Posterior cingulate gyrus (tissue), 11 donors: ENCODE measurements around the gene GDAP2.

Experiments
- DNase-seq, 10 donors: peaks; one replicate each; pipeline versions ENCODE4 v3.0.0 to v3.0.0-alpha.2; 2020 to 2021; ENCODE audit warnings: mixed read lengths in 3 of 10
- intact Hi-C: fragments of 100-400 bp; cut with DNase I; formaldehyde crosslinking; loops from one replicate; pipeline ENCODE4 v1.15.1; 2023

GDAP2 gene

DNA sequence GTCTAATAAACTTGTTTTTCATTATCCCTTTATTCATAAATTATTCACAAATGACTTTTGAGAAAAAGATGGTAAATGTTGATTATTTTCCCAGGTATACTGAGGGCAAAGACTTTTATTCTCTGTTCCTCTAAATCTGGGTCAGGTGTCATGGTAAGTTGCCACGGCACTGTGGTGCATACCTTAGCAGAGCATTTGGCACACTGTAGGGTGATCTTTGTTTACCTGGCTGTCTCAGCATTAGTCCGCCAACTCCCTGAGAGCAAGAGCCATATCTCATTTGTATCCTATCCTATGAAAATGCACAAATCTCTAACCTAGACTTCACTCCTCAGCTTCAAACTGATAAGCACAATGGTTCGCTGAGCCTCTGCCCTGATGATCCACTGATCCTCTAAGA, 24.9 kb downstream of the GDAP2 start:
- no peak for DNase-seq
- intact Hi-C loops: no loop called here

DNA sequence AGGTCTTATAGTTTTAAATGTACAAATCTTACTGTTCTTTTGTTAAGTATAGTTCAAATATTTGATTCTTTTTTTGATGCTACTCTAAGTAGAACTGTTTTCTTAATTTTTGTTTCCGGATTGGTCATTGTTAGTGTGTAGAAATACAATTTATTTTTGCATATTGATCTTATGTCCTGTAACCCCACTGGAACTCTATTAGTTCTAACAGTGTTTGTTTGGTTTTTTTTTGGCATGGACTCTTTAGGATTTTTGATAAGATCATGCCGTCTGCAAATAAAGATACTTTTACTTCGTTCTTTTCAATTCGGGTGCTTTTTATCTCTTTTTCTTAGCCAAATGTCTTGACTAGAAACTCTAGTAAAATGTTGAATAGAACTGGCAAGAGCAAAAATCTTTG, 26.5 kb downstream of the GDAP2 start:
- intact Hi-C loops: no loop called here

DNA sequence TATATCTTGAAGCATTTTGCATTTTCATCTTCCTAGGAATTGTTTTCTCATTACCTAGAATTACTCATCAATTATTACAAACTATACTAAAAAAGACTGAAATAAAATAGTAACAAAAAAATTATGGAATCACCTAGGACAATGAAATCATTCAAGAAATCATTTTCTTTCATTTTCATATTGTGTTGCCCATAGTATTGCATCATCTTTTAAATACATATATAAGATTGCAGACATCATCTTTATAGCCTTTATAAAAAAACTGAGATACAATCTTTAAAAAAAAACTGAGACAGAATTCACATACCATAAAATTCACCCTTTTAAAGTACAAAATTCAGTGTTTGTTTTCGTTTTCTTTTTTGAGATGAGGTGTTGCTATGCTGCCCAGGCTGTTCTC, 29.6 kb downstream of the GDAP2 start:
- no peak for DNase-seq
- intact Hi-C loops: loop anchor here (5.0 to 10.0 kb wide), 2 partner anchors 142 to 385 kb away; no protein-coding TSS in a partner anchor

More for the DNA sequence above, 26.5 kb downstream of the GDAP2 start:
- DNase-seq: no peak

DNA sequence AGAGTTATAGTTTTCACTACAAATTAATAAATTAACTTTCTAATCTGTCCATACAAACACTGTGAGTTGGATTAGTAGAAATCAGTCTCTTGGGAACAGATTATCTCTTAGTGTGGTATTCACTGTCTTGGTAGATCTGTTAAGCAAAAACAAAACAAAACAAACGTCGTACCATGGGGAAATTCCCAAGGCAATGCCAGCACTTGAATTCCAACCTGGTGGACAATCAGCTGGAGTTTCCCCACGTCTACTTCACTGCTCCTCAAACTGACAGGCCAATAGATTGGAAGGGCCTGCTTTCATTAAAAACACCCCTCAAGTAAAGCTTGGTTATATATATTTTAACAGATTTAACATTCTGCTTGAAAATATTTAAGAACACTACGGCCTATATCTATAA, 31.9 kb downstream of the GDAP2 start:
- intact Hi-C loops: loop anchor here (5.0 to 10.0 kb wide), 2 partner anchors 140 to 383 kb away; no protein-coding TSS in a partner anchor
- no peak for DNase-seq

DNA sequence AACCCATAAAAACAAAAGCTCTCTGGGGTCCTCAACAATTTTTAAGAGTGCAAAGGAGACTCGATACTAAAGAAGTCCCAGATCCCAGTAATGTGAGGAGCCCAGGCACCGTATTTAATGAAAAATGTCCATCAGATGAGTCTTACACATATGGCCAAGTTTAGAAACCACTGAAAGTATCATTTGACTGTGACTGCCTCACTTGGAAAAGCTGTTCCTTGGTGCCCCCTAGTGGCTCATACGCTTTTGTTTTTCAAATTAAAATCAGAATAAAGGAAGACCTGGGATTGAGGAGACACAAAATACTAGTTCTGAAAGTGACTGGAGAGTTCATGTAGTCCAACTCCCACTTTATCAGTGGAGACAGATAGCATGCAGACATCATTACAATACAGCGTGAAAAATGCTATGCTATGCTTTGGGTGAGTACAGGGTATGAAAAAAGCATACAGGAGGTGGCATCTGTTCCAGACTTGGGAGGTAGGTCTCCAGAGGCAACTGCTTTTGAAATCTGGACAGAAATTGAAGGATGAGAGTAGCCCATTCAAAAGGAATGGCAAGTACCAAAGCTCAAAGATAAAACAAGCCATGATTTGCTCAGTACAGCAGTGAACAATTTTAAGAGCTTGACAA, 33.8 kb downstream of the GDAP2 start:
- peak in 6 of 10 donors; percentile 33 to 76 (median 46) for DNase-seq
- intact Hi-C loops: loop anchor here (5.0 to 10.0 kb wide), 2 partner anchors 138 to 381 kb away; no protein-coding TSS in a partner anchor

DNA sequence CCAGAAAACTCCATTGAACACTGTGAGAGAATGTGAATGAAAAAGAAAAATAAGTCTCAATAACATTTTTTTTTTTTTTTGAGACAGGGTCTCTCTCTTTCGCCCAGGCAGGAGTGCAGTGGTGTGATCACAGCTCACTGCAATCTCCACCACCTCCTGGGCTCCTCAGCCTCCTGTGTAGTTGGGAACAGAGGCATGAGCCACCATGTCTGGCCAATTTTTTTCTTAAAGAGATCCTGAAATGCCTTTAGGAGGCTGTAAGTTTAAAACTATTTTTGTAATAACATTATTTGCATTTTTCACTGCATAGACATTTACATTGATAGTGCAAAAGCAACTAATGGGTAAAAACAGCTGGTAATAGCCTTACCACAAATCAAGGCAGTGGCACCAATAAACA, 35.3 kb downstream of the GDAP2 start:
- intact Hi-C loops: loop anchor here (10.0 kb wide), 1 partner anchor 379 kb away; no protein-coding TSS in a partner anchor
- no peak for DNase-seq

DNA sequence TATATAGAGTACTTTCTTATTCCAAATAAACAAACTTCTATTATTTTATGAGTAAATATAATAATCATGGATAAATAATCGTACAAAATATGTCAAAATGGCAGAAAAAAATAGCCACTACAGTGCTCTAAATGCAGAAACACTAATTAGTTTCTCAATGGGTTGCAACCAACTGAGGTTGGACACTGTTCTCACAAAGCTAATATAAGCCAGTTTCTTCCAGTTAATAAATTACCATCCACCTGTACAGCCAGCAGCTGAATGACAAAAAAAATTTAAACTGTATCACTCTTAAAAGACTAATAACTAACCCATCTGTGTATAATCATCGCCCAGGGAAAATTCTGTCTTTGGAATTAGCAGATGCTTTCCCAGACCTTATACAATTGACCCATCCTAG, 36.9 kb downstream of the GDAP2 start:
- intact Hi-C loops: loop anchor here (10.0 kb wide), 1 partner anchor 378 kb away; no protein-coding TSS in a partner anchor
- no peak for DNase-seq

DNA sequence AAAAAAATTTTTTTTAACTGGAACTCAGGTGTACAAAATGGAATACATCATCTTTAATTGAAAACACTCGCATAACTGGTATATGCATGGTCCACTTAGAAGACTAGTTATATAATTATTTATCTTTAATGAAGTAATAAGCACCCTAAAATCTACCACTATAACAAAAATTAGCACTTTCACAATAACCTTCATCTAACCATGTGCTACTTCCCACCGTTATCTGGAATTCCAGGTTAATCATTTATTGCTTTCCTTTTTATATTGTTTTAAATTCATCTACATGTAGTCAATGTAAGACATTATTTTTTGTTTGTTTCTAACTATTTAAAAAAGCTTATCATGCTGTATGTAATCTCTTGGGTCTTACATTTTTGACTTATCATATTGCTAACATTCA, 39.0 kb downstream of the GDAP2 start:
- DNase-seq: no peak
- intact Hi-C loops: loop anchor here (10.0 kb wide), 1 partner anchor 376 kb away; no protein-coding TSS in a partner anchor

DNA sequence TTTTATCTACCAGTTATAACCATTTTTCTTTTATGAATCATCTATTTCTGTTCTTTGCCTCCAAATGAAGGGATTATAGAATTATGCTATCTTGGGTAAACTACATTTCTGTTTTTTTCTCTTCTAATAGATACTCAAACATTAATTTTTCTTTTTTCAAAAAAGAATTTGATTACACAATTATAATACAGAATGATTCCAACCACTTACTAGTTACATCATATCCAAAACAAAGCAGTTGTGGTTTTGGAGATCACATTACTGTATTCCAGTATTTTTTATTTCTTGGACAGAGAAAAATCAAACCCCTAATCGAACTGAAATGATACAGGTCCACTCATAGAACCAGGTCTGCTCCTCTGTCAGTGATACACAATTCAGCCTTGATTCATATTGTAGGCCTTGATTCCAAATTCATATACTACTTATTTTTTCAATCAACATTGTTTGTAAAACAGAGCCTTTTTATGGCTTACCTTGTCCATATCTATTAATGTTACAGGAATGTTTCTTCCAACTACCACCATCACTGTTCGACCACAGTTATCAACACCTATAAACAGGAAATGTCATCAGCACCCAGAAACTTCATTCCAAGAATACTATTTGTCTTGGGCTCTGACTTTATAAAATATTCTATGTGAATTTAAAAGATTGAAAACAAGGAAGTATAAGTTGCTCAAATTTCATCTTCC, 43.2 kb downstream of the GDAP2 start:
- no peak for DNase-seq
- intact Hi-C loops: no loop called here

DNA sequence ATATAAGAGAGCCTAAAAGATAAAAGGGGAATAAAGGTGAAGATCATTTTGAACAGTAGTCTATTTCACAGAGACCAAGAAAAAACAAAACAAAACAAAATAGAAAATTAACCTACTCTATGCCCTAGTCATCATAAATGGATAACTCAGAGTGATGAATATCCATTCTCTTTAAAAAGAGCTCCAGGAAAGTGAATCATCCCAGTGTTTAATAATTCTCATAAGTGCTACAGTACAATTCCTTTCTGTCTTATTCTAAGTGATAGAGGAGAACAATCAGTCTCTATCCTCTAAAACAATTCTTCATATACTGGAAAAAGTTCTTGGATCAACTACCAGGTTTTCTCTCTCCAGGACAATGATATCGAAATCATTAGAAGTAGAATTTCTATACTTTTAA, 45.8 kb downstream of the GDAP2 start:
- intact Hi-C loops: no loop called here
- DNase-seq: no peak

DNA sequence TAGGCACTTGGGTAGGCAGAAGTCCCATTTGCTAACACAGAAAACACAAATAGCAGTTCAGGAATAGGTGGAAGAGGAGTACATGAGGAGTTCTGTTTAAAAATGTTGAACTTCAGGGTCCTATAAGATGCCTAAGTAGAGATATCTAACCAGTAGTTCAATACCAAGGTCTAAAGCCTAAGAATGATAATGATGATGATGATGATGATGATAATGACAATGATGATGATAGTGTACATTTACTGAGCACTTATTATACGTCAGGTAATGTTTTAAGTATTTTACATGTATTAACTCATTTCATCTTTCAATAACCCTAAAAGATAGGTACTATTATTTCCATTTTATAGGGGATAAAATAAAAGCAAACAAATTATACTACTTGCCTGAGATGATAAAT, 50.1 kb downstream of the GDAP2 start:
- intact Hi-C loops: no loop called here
- DNase-seq: no peak

DNA sequence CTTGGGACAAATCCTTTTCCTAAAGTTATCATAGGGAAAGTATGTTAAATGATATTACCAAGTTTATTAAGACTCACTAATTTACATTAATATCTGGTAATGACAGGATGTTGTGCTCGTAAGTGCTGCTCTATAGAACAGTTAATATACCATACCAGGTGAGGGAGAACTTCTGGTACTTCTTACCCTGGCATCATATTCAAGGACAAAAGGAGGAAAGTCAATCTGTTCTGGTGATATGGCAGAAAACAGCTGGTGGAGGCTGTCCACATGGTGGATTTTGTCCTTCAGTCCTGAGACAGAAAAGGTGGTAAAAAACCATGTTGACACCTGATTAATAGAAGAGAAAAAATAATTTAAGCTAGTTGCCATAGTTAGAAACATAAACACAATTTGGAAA, 51.6 kb downstream of the GDAP2 start:
- intact Hi-C loops: no loop called here
- DNase-seq: no peak

DNA sequence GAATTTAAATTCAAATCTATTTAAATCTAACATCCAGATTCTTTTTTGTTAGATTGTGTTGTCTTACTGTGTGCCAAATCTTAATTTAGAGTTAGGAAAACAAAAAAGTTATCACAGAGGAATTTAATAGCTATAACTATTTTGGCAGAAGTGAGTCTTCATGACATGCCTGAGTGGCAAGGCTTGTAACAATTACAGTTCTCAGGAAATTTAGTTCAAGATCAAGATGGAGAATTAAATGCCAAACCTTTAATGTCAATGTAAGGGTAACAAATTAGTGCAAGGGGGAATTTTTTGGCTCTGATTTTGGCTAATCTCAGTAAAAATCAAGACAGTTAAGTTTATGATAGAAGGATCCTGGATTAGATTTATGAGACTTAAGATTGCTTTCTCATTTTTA, 58.4 kb downstream of the GDAP2 start:
- no peak for DNase-seq
- intact Hi-C loops: no loop called here

DNA sequence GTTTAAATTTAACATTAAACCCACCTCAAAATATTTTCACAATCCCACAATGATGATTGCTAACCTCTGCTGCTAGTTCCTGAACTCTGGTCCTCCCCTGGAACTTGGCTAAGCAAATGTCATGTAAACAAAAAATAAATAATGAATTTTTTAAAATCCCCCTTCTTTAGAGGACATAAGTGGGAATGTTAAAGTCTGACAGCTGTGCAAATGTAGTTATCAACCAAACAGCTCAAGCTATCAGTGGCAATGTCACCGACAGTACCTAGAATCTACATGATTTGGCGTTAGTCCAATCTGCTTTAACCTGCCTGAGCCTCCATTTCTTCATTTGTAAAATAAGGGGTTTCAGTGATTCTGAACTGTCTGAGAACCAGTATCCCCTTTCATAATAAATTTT, 67.7 kb downstream of the GDAP2 start:
- intact Hi-C loops: no loop called here
- DNase-seq: no peak

DNA sequence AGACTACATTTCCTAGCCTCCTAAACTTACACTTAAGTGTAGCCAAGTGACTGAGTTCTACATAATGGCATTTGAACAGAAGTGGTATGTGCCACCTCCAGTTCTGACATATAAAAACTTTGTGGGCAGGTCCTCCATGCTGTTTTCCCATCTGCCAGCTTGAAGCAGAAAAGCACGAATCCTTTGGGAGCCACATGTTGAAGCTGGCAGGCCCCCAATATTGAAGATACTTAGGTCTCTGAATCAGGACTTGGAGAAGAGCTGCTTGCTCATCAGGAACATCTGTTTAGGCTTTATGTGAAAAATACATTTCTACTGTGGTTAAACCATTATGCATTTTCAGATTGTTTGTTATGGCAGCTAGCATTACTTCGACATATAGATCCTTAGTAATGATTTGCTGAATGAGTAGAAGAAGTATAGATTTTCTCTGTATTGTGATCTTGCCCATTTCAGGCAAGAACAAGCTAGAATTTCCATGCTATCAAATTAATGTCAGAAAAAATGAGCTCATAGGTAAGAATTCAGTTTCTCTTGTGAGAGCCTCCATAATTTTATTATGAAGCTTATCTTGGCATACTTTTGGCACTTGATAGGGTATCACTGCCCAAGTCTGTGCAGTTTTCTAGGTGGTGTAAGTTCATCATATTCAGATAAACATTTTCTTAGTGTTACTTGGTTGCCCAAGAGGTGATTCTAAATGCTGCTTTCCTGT, 68.4 kb downstream of the GDAP2 start:
- peak in 5 of 10 donors; percentile 23 to 84 (median 42) for DNase-seq

DNA sequence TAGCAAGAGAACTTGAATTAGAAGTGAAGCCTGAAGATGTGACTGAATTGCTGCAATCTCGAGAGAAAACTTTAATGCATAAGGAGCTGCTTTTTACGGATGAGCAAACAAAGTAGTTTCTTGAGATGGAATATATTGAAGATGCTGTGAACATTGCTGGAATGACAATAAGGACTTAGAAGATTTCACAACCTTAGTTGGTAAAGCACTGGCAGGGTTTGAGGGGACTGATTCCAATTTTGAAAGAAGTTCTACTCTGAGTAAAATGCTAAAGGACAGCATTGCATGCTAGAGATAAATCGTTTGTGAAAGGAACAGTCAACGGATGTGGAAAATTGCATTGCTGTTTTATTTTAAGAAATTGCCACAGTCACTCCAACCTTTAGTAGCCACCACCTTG, 69.5 kb downstream of the GDAP2 start:
- no peak for DNase-seq
- intact Hi-C loops: loop anchor here (10.0 kb wide), 1 partner anchor 55 kb away; no protein-coding TSS in a partner anchor

More for the DNA sequence above, 68.4 kb downstream of the GDAP2 start:
- intact Hi-C loops: no loop called here

DNA sequence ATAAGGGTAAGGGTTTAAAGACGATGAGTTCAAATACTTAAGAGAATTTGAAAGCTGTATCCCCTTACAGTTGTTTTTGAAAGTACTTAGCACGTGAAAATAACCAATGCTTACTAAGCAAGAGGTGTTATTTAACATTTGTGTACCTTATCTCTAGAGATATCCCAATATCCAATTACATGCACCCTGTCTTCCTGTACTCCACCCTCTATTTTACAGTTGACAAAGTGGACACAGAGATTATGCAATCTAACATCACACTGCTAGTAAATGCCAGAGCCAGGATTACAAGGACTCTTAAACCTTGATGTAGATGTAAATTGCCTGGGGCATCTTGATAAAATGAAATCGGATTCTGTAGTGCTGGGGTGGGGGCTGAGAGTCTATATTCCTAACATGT, 72.0 kb downstream of the GDAP2 start:
- intact Hi-C loops: loop anchor here (10.0 kb wide), 1 partner anchor 57 kb away; no protein-coding TSS in a partner anchor
- no peak for DNase-seq

DNA sequence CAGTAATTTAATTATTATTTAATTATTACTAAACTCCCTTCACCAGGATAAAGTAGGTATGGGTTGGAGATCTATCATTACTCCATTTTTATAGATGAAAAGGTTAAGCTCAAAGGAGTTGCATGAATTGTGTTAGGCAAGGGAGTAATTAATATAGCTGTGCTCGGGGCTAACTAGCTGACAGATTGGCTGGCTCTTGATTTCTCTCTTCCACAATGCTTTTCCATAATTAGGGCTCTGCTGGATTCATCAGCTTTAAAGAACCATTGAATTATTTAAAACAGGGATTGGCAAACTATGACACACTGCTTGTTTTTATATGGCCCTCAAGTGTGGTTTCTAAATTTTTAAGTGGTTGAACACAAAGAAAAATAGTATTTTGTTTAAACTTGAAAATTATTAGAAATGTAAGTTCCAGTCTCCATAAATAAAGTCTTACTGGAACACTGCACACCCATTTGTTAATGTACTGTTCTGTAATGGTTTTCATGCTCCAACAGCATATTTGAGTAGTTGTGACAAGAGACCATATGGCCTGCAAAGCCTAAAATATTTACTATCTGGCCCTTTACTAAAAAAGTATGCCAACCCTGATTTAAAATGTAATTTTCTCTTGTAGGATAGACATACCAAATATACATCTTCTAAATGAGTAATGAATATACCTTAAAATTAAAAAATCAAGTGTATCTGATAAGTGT, 76.4 kb downstream of the GDAP2 start:
- DNase-seq: no peak
- intact Hi-C loops: loop anchor here (10.0 kb wide), 1 partner anchor 62 kb away; no protein-coding TSS in a partner anchor

DNA sequence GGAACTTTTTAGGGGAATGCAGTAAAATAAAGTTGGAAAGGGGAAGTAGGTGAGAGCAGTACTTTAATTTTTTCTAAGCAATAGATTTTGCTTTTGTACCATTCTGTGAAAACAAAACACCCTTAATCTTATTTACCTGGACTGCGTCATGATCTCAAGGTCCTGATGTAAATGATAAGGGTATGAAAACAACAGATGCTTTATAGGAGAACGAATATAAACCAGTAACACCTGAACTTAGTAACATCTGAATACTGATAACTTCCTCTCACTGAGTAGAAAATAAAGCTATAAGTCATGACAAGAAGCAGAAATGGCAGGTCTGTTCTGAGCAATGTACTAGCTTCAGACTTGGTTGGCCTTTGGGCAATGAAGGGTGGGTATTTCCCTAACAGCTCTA, 77.7 kb downstream of the GDAP2 start:
- no peak for DNase-seq
- intact Hi-C loops: loop anchor here (10.0 kb wide), 1 partner anchor 63 kb away; no protein-coding TSS in a partner anchor

DNA sequence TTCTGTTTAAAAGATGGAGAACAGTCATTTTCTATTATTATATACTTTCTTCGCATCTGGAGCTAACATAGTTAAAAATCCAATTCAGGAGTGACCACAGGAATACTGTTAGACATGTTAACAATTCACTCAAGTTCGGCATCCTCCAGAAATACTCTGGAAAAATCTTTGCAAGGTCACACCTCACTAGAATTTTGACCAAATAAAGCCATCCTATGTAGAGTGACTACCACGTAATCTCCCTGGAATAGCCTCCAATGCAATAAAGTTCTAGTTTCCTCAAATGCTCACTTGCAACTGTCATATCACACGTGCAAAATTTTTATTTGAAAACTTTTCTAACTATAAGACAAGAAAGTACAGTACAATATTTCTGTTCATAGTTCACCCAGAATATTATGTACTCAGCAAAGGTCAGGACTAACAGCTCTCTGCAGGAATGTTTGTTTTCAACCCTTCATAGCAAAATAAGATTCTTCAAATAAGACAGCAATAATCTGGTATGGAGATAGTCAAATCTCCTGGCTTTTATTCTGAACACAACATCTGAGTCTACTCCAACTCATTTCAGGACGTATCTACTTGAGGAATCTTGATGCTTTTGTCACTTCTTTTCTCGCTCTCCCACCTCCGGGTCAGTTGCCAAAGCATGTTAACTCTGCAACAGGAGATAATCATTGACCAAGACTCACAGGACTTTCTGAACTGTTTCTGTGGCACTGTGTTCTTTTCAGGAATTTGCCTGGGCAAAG, 82.6 kb downstream of the GDAP2 start:
- DNase-seq: no peak
- intact Hi-C loops: no loop called here
